ENCODE data around the gene MPHOSPH9.

DNA sequence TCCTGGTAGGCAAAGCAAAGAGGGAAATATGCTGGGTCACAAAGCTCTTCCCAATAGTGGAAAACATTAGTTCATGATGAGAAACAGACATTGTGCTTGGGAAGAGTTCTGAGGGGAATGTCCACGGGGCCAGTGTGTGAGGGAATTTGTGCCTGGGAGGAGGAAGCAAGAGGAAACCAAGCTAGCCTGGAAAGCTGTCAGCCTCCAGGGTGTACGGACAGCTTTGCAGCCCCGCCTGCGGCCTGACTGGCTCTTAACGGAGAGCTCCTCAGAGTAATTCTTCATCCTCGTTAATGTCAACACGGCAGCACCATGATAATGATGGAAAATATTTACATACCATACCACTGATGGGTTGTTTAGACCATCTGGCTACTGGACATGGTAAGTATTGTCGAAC lies 114.4 kb downstream of the MPHOSPH9 start:
- TF ChIP-seq CTCF (IDR thresholded peaks at IDR 0.05) (no peak), POLR2A (IDR thresholded peaks at IDR 0.05) (no peak)
